ENCODE data around the gene BMPR1B.

The BMPR1B gene

GRCh38 chr4:95086551-95086950, 328.8 kb downstream of the BMPR1B start:
- Histone ChIP-seq H3K79me2 (ENCODE audit: control insufficient read depth, insufficient read depth, low read length, poor library complexity) (no peaks in the 10 kb centered on the region), H3K18ac (ENCODE audit: low read length) (no peak overlapping the region), H3K14ac (ENCODE audit: low read length) (no peak overlapping the region), H2AK5ac (ENCODE audit: low read length) (no peak overlapping the region), H2BK5ac (ENCODE audit: low read depth, low read length, poor library complexity) (no peak overlapping the region), H2BK120ac (ENCODE audit: insufficient read depth, low read length, poor library complexity) (no peak overlapping the region), H3K36me3 (ENCODE audit: control insufficient read depth in 1 of 2, insufficient read depth in 2 of 2, low read length in 2 of 2) (no peaks in the 10 kb centered on the region), H3K4me3 (ENCODE audit: low read depth, low read length) (no peak overlapping the region), H2AFZ (ENCODE audit: insufficient read depth, low read length, poor library complexity) (no peak overlapping the region), H3K23ac (ENCODE audit: low read length) (no peak overlapping the region), H3K4me1 (ENCODE audit: control insufficient read depth in 1 of 2, insufficient read depth in 2 of 2, low read length in 2 of 2) (no peaks in the 10 kb centered on the region), H3K27me3 (ENCODE audit: insufficient read depth, low read length) (no peaks in the 10 kb centered on the region), H4K91ac (ENCODE audit: low read depth, low read length) (no peak overlapping the region), H4K8ac (ENCODE audit: low read depth, low read length) (no peak overlapping the region), H3K9me3 (ENCODE audit: insufficient read depth, low read depth, low read length) (no peaks in the 10 kb centered on the region), H2BK12ac (ENCODE audit: low read length) (no peak overlapping the region), H3K27ac (ENCODE audit: low read depth, low read length) (no peak overlapping the region), H3K9ac (ENCODE audit: low read length) (no peak overlapping the region), H4K12ac (ENCODE audit: low read depth, low read length) (no peak overlapping the region), H3K4ac (ENCODE audit: low read depth, low read length) (no peak overlapping the region), H3K79me1 (ENCODE audit: low read length) (no peaks in the 10 kb centered on the region), H3K4me2 (ENCODE audit: low read length) (no peak overlapping the region)
- no CpG with 5 or more reads among the region's 1 CpG for WGBS (ENCODE audit: extremely low coverage, insufficient coverage, insufficient read length)
- DNase-seq: peak in 1 of 2 donors; percentile 28

GRCh38 chr4:95087657-95088455, 330.1 kb downstream of the BMPR1B start:
- H2AK5ac ChIP-seq (ENCODE audit: low read length): no peak overlapping the region
- no peak overlapping the region for H4K12ac ChIP-seq (ENCODE audit: low read depth, low read length)
- no peaks in the 10 kb centered on the region for H3K79me1 ChIP-seq (ENCODE audit: low read length)
- no peak overlapping the region for H4K91ac ChIP-seq (ENCODE audit: low read depth, low read length)
- H3K9me3 ChIP-seq (ENCODE audit: insufficient read depth, low read depth, low read length): no peaks in the 10 kb centered on the region
- no peaks in the 10 kb centered on the region for H3K27me3 ChIP-seq (ENCODE audit: insufficient read depth, low read length)
- no peak overlapping the region for H4K8ac ChIP-seq (ENCODE audit: low read depth, low read length)
- H3K4me2 ChIP-seq (ENCODE audit: low read length): no peak overlapping the region
- no peak overlapping the region for H3K14ac ChIP-seq (ENCODE audit: low read length)
- no peak overlapping the region for H3K27ac ChIP-seq (ENCODE audit: low read depth, low read length)
- no peak overlapping the region for H3K4ac ChIP-seq (ENCODE audit: low read depth, low read length)
- no peak overlapping the region for H3K4me3 ChIP-seq (ENCODE audit: low read depth, low read length)
- H3K36me3 ChIP-seq (ENCODE audit: control insufficient read depth in 1 of 2, insufficient read depth in 2 of 2, low read length in 2 of 2): no peaks in the 10 kb centered on the region
- no peak for DNase-seq
- H2BK120ac ChIP-seq (ENCODE audit: insufficient read depth, low read length, poor library complexity): no peak overlapping the region
- H2BK5ac ChIP-seq (ENCODE audit: low read depth, low read length, poor library complexity): no peak overlapping the region
- H2AFZ ChIP-seq (ENCODE audit: insufficient read depth, low read length, poor library complexity): no peak overlapping the region
- H3K9ac ChIP-seq (ENCODE audit: low read length): no peak overlapping the region
- no peak overlapping the region for H2BK12ac ChIP-seq (ENCODE audit: low read length)
- no peak overlapping the region for H3K18ac ChIP-seq (ENCODE audit: low read length)
- H3K79me2 ChIP-seq (ENCODE audit: control insufficient read depth, insufficient read depth, low read length, poor library complexity): no peaks in the 10 kb centered on the region
- WGBS (ENCODE audit: extremely low coverage, insufficient coverage, insufficient read length): no CpG with 5 or more reads among the region's 2 CpGs
- H3K4me1 ChIP-seq (ENCODE audit: control insufficient read depth in 1 of 2, insufficient read depth in 2 of 2, low read length in 2 of 2): no peaks in the 10 kb centered on the region
- no peak overlapping the region for H3K23ac ChIP-seq (ENCODE audit: low read length)

GRCh38 chr4:95091272-95091671, 333.5 kb downstream of the BMPR1B start:
- Histone ChIP-seq H3K18ac (ENCODE audit: low read length) (no peak overlapping the region), H3K79me2 (ENCODE audit: control insufficient read depth, insufficient read depth, low read length, poor library complexity) (no peaks in the 10 kb centered on the region), H3K9me3 (ENCODE audit: insufficient read depth, low read depth, low read length) (no peaks in the 10 kb centered on the region), H3K4me3 (ENCODE audit: low read depth, low read length) (no peak overlapping the region), H4K8ac (ENCODE audit: low read depth, low read length) (no peak overlapping the region), H3K4me1 (ENCODE audit: control insufficient read depth in 1 of 2, insufficient read depth in 2 of 2, low read length in 2 of 2) (no peaks in the 10 kb centered on the region), H2BK12ac (ENCODE audit: low read length) (no peak overlapping the region), H3K4me2 (ENCODE audit: low read length) (no peak overlapping the region), H3K23ac (ENCODE audit: low read length) (no peak overlapping the region), H2BK120ac (ENCODE audit: insufficient read depth, low read length, poor library complexity) (no peak overlapping the region), H2AFZ (ENCODE audit: insufficient read depth, low read length, poor library complexity) (no peak overlapping the region), H3K4ac (ENCODE audit: low read depth, low read length) (no peak overlapping the region), H3K36me3 (ENCODE audit: control insufficient read depth in 1 of 2, insufficient read depth in 2 of 2, low read length in 2 of 2) (no peaks in the 10 kb centered on the region), H2AK5ac (ENCODE audit: low read length) (no peak overlapping the region), H4K91ac (ENCODE audit: low read depth, low read length) (no peak overlapping the region), H3K27me3 (ENCODE audit: insufficient read depth, low read length) (no peaks in the 10 kb centered on the region), H3K79me1 (ENCODE audit: low read length) (no peaks in the 10 kb centered on the region), H3K27ac (ENCODE audit: low read depth, low read length) (no peak overlapping the region), H2BK5ac (ENCODE audit: low read depth, low read length, poor library complexity) (no peak overlapping the region), H3K14ac (ENCODE audit: low read length) (no peak overlapping the region), H3K9ac (ENCODE audit: low read length) (no peak overlapping the region), H4K12ac (ENCODE audit: low read depth, low read length) (no peak overlapping the region)
- WGBS (ENCODE audit: extremely low coverage, insufficient coverage, insufficient read length): no CpG with 5 or more reads among the region's 3 CpGs
- DNase-seq: peak; percentile 52 to 66

GRCh38 chr4:95092766-95093165, 335.0 kb downstream of the BMPR1B start:
- Histone ChIP-seq H3K4me2 (ENCODE audit: low read length) (no peak overlapping the region), H3K9me3 (ENCODE audit: insufficient read depth, low read depth, low read length) (no peaks in the 10 kb centered on the region), H3K4ac (ENCODE audit: low read depth, low read length) (no peak overlapping the region), H4K8ac (ENCODE audit: low read depth, low read length) (no peak overlapping the region), H2AK5ac (ENCODE audit: low read length) (no peak overlapping the region), H3K23ac (ENCODE audit: low read length) (no peak overlapping the region), H3K4me3 (ENCODE audit: low read depth, low read length) (no peak overlapping the region), H3K79me1 (ENCODE audit: low read length) (no peaks in the 10 kb centered on the region), H3K4me1 (ENCODE audit: control insufficient read depth in 1 of 2, insufficient read depth in 2 of 2, low read length in 2 of 2) (no peaks in the 10 kb centered on the region), H3K36me3 (ENCODE audit: control insufficient read depth in 1 of 2, insufficient read depth in 2 of 2, low read length in 2 of 2) (no peaks in the 10 kb centered on the region), H3K27ac (ENCODE audit: low read depth, low read length) (no peak overlapping the region), H3K18ac (ENCODE audit: low read length) (no peak overlapping the region), H3K79me2 (ENCODE audit: control insufficient read depth, insufficient read depth, low read length, poor library complexity) (no peaks in the 10 kb centered on the region), H2BK5ac (ENCODE audit: low read depth, low read length, poor library complexity) (no peak overlapping the region), H2AFZ (ENCODE audit: insufficient read depth, low read length, poor library complexity) (no peak overlapping the region), H3K14ac (ENCODE audit: low read length) (no peak overlapping the region), H2BK120ac (ENCODE audit: insufficient read depth, low read length, poor library complexity) (no peak overlapping the region), H3K27me3 (ENCODE audit: insufficient read depth, low read length) (no peaks in the 10 kb centered on the region), H4K12ac (ENCODE audit: low read depth, low read length) (no peak overlapping the region), H3K9ac (ENCODE audit: low read length) (no peak overlapping the region), H2BK12ac (ENCODE audit: low read length) (no peak overlapping the region), H4K91ac (ENCODE audit: low read depth, low read length) (no peak overlapping the region)
- WGBS (ENCODE audit: extremely low coverage, insufficient coverage, insufficient read length): no CpG with 5 or more reads among the region's 3 CpGs
- DNase-seq: no peak

Data from trophoblast cell (in vitro differentiated cells and primary cell).